GM23338 (cell line): ENCODE measurements around the gene FYTTD1. TPM values are rescaled to one million over a fixed set of nuclear protein-coding genes. Genes with fewer than 3 reads are reported as not detected.

Experiments used
- ATAC-seq: fragments of 200-7000 bp; cut with Tn5 transposase; 3 replicates; pipeline ENCODE4 v1.9.1; 2020
- DNase-seq: peaks from one replicate; pipeline ENCODE4 v3.0.0-alpha.2; 2015; ENCODE audit warnings: low spot score
- H2AFZ ChIP-seq: fragments of 200-600 bp; sonication (generic); 2 replicates; pipeline ENCODE4 v1.8.0; 2016; ENCODE audit warnings: antibody characterized with exemption, mild to moderate bottlenecking, moderate library complexity
- H3F3A ChIP-seq: fragments of 200-600 bp; sonication (generic); replicated peaks from 2 replicates; pipeline ENCODE4 v1.8.0; 2017; ENCODE audit warnings: antibody characterized with exemption, mixed run types, low read depth
- H3K27ac ChIP-seq: fragments of 200-600 bp; sonication (generic); 2 replicates; pipeline ENCODE4 v1.6.1; 2016; ENCODE audit warnings: low read depth
- H3K27me3 ChIP-seq: fragments of 200-600 bp; sonication (generic); 2 replicates; pipeline ENCODE4 v1.8.0; 2016; ENCODE audit warnings: mild to moderate bottlenecking, mixed run types, moderate library complexity; ENCODE audit not compliant: insufficient read depth
- H3K36me3 ChIP-seq: fragments of 200-600 bp; sonication (generic); 2 replicates; pipeline ENCODE4 v1.8.0; 2016; ENCODE audit warnings: mild to moderate bottlenecking; ENCODE audit not compliant: insufficient read depth
- H3K4me1 ChIP-seq: fragments of 200-600 bp; sonication (generic); 2 replicates; pipeline ENCODE4 v1.8.0; 2016; ENCODE audit warnings: mild to moderate bottlenecking, moderate library complexity; ENCODE audit not compliant: insufficient read depth
- H3K4me2 ChIP-seq: fragments of 200-600 bp; sonication (generic); 2 replicates; pipeline ENCODE4 v1.7.1; 2017; ENCODE audit warnings: mixed run types
- H3K4me3 ChIP-seq: fragments of 200-600 bp; sonication (generic); 2 replicates; pipeline ENCODE4 v1.6.1; 2016; ENCODE audit warnings: mixed run types
- H3K79me2 ChIP-seq: fragments of 200-600 bp; sonication (generic); replicated peaks from 2 replicates; pipeline ENCODE4 v1.8.0; 2017; ENCODE audit warnings: mild to moderate bottlenecking; ENCODE audit not compliant: insufficient read depth
- H3K9me2 ChIP-seq: fragments of 200-600 bp; sonication (generic); 2 replicates; pipeline ENCODE4 v1.8.0; 2017; ENCODE audit not compliant: insufficient read depth
- H4K20me1 ChIP-seq: fragments of 200-600 bp; sonication (generic); replicated peaks from 2 replicates; pipeline ENCODE4 v1.8.0; 2017; ENCODE audit warnings: mild to moderate bottlenecking; ENCODE audit not compliant: insufficient read depth
- H3K27ac Mint-ChIP-seq: 2 replicates; pipeline ENCODE4 v1.8.0; 2020; ENCODE audit warnings: inconsistent platforms, mild to moderate bottlenecking, moderate library complexity, mixed read lengths
- H3K27me3 Mint-ChIP-seq: 3 replicates; pipeline ENCODE4 v1.8.0; 2022; ENCODE audit warnings: low read depth, mild to moderate bottlenecking, moderate library complexity, mixed read lengths, inconsistent platforms; ENCODE audit not compliant: insufficient read depth, poor library complexity
- H3K36me3 Mint-ChIP-seq: 3 replicates; pipeline ENCODE4 v1.8.0; 2021; ENCODE audit warnings: low read depth, mild to moderate bottlenecking, inconsistent platforms, moderate library complexity, mixed read lengths
- H3K4me1 Mint-ChIP-seq: 3 replicates; pipeline ENCODE4 v1.8.0; 2020; ENCODE audit warnings: mild to moderate bottlenecking, inconsistent platforms, mixed read lengths
- H3K4me3 Mint-ChIP-seq: 3 replicates; pipeline ENCODE4 v1.8.0; 2021; ENCODE audit warnings: moderate library complexity, mild to moderate bottlenecking, inconsistent platforms, mixed read lengths
- H3K9me3 Mint-ChIP-seq: 3 replicates; pipeline ENCODE4 v1.8.0; 2020; ENCODE audit warnings: moderate library complexity, mild to moderate bottlenecking, inconsistent platforms, mixed read lengths
- CREB1 ChIP-seq: fragments of 250-450 bp; sonication (Bioruptor Pico); IDR thresholded peaks from 2 replicates; pipeline ENCODE4 v1.5.0; 2020; ENCODE audit warnings: low read depth, mild to moderate bottlenecking, moderate library complexity
- ETS1 ChIP-seq: IDR thresholded peaks from 2 replicates; pipeline ENCODE4 v1.6.1; 2016; ENCODE audit warnings: antibody characterized with exemption
- JUNB ChIP-seq: IDR thresholded peaks from one replicate; pipeline ENCODE4 v1.6.1; 2016; ENCODE audit warnings: antibody characterized with exemption; ENCODE audit not compliant: unreplicated experiment
- NANOG ChIP-seq: IDR thresholded peaks from 2 replicates; pipeline ENCODE4 v1.6.1; 2016; ENCODE audit warnings: antibody characterized with exemption, borderline replicate concordance
- POLR2AphosphoS5 ChIP-seq: IDR thresholded peaks from 2 replicates; pipeline ENCODE4 v1.6.1; 2016; ENCODE audit warnings: antibody characterized with exemption, low read depth
- STAT1 ChIP-seq: IDR thresholded peaks from one replicate; pipeline ENCODE4 v1.6.1; 2016; ENCODE audit warnings: antibody characterized with exemption; ENCODE audit not compliant: unreplicated experiment
- ZNF114 ChIP-seq: fragments of 250-450 bp; sonication (Bioruptor Pico); IDR thresholded peaks from 2 replicates; pipeline ENCODE4 v1.5.0; 2020; ENCODE audit warnings: mild to moderate bottlenecking, moderate library complexity
- ZNF462 ChIP-seq: fragments of 250-450 bp; sonication (Bioruptor Pico); IDR thresholded peaks from 2 replicates; pipeline ENCODE4 v1.5.0; 2020; ENCODE audit warnings: mild to moderate bottlenecking, moderate library complexity
- polyA plus RNA-seq: library from polyadenylated mRNA; unstranded; fragments of >200 nt; fragmentation: Nextera tagmentation; extraction: Ambion mirVana; gene quantifications from 2 replicates; pipeline ENCODE4 v1.2.1, GENCODE V29; 2016
- total RNA-seq: library from RNA; depleted of rRNA; stranded (reverse); fragments of >200 nt; shearing (Covaris generic); gene quantifications from 2 replicates; pipeline ENCODE4 v1.2.3, GENCODE V29; 2014

FYTTD1 gene
- total and polyA plus RNA-seq, 2 experiments from 2014 or later, result 13.7 to 14.8 TPM

GRCh38 chr3:197800379-197800778 is 50.7 kb downstream of the FYTTD1 start:
- ATAC-seq, result no peak
- H3K36me3 ChIP-seq, result no peaks in the 10 kb centered on the region
- Mint-ChIP-seq H3K4me3 (no peak overlapping the region), H3K27me3 (no peaks in the 10 kb centered on the region), H3K27ac (no peak overlapping the region), H3K4me1 (peaks cover 8% of the 10 kb centered on the region; the same call in 2 of the 3 replicates), H3K9me3 (no peaks in the 10 kb centered on the region), H3K36me3 (no peaks in the 10 kb centered on the region; the same call in 2 of the 3 replicates)
- peaks cover 98% of the 10 kb centered on the region for H3K79me2 ChIP-seq
- TF ChIP-seq ZNF462 (CRISPR knock-in tag) (no peak), ETS1 (no peak), CREB1 (CRISPR knock-in tag) (no peak), ZNF114 (CRISPR knock-in tag) (no peak), NANOG (no peak), STAT1 (no peak), JUNB (no peak), POLR2AphosphoS5 (no peak)
- 0 out of 2 replicates have a peak, but pooled peaks cover 6% of the 10 kb centered on the region for H3K4me1 ChIP-seq
- no peaks in the 10 kb centered on the region for H3K9me2 ChIP-seq
- no peaks in the 10 kb centered on the region for H3F3A ChIP-seq
- H3K4me2 ChIP-seq, result no peak overlapping the region
- H3K27me3 ChIP-seq, result no peaks in the 10 kb centered on the region
- no peak overlapping the region for H2AFZ ChIP-seq
- H4K20me1 ChIP-seq, result peaks cover 24% of the 10 kb centered on the region; the same call in 1 of the 2 replicates
- no peak overlapping the region for H3K4me3 ChIP-seq
- no peak for DNase-seq
- H3K27ac ChIP-seq, result no peak overlapping the region
